Measurements from ENCODE around the gene NES. TPM values are rescaled to one million over a fixed set of nuclear protein-coding genes. Genes with fewer than 3 reads are reported as not detected.
"Not testable (repeated sequence)": the region's sequence is repeated elsewhere in the genome, so short reads cannot be mapped to it uniquely, and the experiment has no call there.

Gene NES
- total RNA-seq, 4 donors from 2014 or later: 4.3 to 10.4 (median 9.0) TPM

- no peak overlapping the region for H3K27ac ChIP-seq
- H3K27me3 ChIP-seq: peaks cover 23% of the 10 kb centered on the region
- intact Hi-C loops (cut with DNase I): no loop called here
- H3K4me1 ChIP-seq: peaks cover 9 to 10% of the 10 kb centered on the region in 2 donors
- H3K36me3 ChIP-seq: no peaks in the 10 kb centered on the region
- TF ChIP-seq, protein P1, sequence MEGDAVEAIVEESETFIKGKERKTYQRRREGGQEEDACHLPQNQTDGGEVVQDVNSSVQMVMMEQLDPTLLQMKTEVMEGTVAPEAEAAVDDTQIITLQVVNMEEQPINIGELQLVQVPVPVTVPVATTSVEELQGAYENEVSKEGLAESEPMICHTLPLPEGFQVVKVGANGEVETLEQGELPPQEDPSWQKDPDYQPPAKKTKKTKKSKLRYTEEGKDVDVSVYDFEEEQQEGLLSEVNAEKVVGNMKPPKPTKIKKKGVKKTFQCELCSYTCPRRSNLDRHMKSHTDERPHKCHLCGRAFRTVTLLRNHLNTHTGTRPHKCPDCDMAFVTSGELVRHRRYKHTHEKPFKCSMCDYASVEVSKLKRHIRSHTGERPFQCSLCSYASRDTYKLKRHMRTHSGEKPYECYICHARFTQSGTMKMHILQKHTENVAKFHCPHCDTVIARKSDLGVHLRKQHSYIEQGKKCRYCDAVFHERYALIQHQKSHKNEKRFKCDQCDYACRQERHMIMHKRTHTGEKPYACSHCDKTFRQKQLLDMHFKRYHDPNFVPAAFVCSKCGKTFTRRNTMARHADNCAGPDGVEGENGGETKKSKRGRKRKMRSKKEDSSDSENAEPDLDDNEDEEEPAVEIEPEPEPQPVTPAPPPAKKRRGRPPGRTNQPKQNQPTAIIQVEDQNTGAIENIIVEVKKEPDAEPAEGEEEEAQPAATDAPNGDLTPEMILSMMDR (IDR thresholded peaks at IDR 0.05): no peak
- no peak for TF ChIP-seq POLR2A (IDR thresholded peaks at IDR 0.05)
- no peak overlapping the region for H3K4me3 ChIP-seq (replicated peaks in 1 of 3)
- WGBS, 2 donors: 56 to 67% methylated on average over 6 of the region's 6 CpGs
- DNase-seq: no peak
- no peaks in the 10 kb centered on the region for H3K9me3 ChIP-seq
Measured at GRCh38 chr1:156639601-156640101, 37.6 kb downstream of the NES start.

DNA sequence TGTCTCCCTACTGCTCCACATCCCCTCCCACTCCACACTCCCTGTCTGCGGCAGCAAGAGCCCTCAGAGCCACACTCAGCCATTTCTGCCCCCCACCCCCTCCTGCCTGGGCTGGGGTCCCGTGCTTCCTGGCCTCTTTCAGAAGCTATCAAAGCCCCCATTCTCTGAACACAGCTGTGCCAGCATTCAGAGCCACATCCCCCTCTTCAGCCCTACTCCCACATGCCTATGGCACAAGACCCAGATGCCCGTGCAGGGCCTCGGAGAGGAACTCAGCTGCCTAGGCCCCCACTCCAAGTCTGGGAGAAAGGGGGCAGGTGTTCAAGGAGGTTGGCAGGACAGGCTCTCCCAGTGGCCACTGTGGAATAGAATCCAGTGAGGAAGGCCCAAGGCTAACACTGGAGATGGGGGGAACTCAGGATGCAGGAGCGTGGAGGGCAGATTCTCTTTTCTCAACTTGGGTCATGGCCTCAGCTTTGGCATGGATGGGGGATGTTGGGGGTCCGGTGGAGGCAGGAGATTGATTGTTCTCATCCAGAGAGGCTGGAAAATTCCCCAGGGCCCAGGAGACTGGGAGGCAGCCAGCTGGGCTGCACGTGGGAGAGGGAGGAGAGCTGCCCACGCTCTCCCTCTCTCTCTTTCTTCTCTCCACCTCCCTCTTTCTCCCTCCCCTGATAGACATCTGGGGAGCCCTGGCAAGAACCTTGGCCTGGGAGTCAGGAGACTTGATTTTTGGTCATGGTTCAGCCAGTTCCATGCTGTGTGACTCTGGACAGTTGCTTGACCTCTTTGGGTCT, 38.8 kb downstream of the NES start:
- TF ChIP-seq POLR2A (IDR thresholded peaks at IDR 0.05): no peak
- TF ChIP-seq, protein P1 (IDR thresholded peaks at IDR 0.05): no peak
- intact Hi-C loops (cut with DNase I): no loop called here
- no peaks in the 10 kb centered on the region for H3K36me3 ChIP-seq
- no peak overlapping the region for H3K4me3 ChIP-seq (replicated peaks in 1 of 3)
- peaks cover 23% of the 10 kb centered on the region for H3K27me3 ChIP-seq
- H3K9me3 ChIP-seq: no peaks in the 10 kb centered on the region
- peaks cover 9 to 10% of the 10 kb centered on the region in 2 donors for H3K4me1 ChIP-seq
- H3K27ac ChIP-seq: no peak overlapping the region
- 32 to 57% methylated on average over 5 to 8 of the region's 8 CpGs for WGBS, 2 donors
- no peak for DNase-seq

DNA sequence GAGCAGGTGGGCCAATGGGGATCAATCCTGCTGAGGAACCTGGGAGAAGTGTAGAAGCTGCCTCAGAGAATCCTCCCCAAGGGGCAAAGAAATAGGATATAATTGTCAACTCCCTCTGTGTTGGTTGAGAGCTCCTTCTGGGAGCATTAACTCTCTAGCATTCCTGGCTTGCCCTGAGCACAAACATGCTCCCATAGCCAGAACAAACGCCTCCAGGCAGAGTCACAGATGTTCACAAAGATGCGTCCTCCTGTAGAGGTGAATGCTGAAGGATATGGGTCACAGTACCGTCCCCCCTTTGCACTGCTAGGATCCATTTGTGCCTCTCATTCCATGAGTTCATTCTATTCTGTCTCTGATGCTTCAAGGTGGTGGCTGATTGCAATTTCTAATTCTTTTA, 44.9 kb downstream of the NES start:
- no peaks in the 10 kb centered on the region for H3K36me3 ChIP-seq
- H3K27ac ChIP-seq: no peak overlapping the region
- no peaks in the 10 kb centered on the region for H3K9me3 ChIP-seq
- no peaks in the 10 kb centered on the region for H3K4me1 ChIP-seq
- DNase-seq: no peak
- WGBS, 2 donors: 54 to 70% methylated on average over 3 of the region's 3 CpGs
- TF ChIP-seq, protein P1 (IDR thresholded peaks at IDR 0.05): no peak
- no peak for TF ChIP-seq POLR2A (IDR thresholded peaks at IDR 0.05)
- intact Hi-C loops (cut with DNase I): no loop called here
- H3K27me3 ChIP-seq: no peaks in the 10 kb centered on the region
- H3K4me3 ChIP-seq (replicated peaks in 1 of 3): no peak overlapping the region

- H3K9me3 ChIP-seq; H3K27ac ChIP-seq; H3K4me3 ChIP-seq (replicated peaks in 1 of 3); intact Hi-C loops (cut with DNase I); H3K36me3 ChIP-seq; H3K4me1 ChIP-seq; H3K27me3 ChIP-seq; DNase-seq: not testable (repeated sequence)
- 45 to 53% methylated on average over 9 of the region's 9 CpGs for WGBS, 2 donors
Measured at GRCh38 chr1:156631152-156631551, 46.1 kb downstream of the NES start.

GRCh38 chr1:156629823-156630449, 47.3 kb downstream of the NES start:
- intact Hi-C loops (cut with DNase I): no loop called here
- DNase-seq: no peak
- WGBS, 2 donors: 70 to 72% methylated on average over 8 of the region's 8 CpGs
- no peaks in the 10 kb centered on the region for H3K36me3 ChIP-seq
- H3K4me1 ChIP-seq: peaks cover 8 to 9% of the 10 kb centered on the region in 2 donors
- H3K27me3 ChIP-seq: peaks cover 7% of the 10 kb centered on the region
- no peaks in the 10 kb centered on the region for H3K9me3 ChIP-seq
- no peak overlapping the region for H3K4me3 ChIP-seq (replicated peaks in 1 of 3)
- TF ChIP-seq POLR2A (IDR thresholded peaks at IDR 0.05): no peak
- TF ChIP-seq, protein P1 (IDR thresholded peaks at IDR 0.05): no peak
- H3K27ac ChIP-seq: no peak overlapping the region

Data from thyroid gland (tissue), 4 donors.